ENCODE data around the gene MSI2. TPM values are rescaled to one million over a fixed set of nuclear protein-coding genes. Genes with fewer than 3 reads are reported as not detected.

Gene MSI2
- total and polyA plus RNA-seq, 2 donors (not counting 3 experiments of a cell fraction or from before 2014, with no cell fraction given), result 20.9 to 59.3 TPM

GRCh38 chr17:57240648-57241047 is 15.7 kb upstream of the MSI2 start:
- H3K9ac ChIP-seq (replicated peaks; ENCODE audit: extremely low read depth, insufficient read depth, low read length), result no peak overlapping the region
- no peak overlapping the region for H3K4me3 ChIP-seq (replicated peaks in 1 of 3; ENCODE audit: insufficient read depth in 1 of 3, low read depth in 1 of 3, low read length in 3 of 3)
- intact Hi-C loops (cut with micrococcal nuclease), result loop anchor here (2.0 kb wide), 1 partner anchor 14 kb away; no protein-coding TSS in a partner anchor
- no peak overlapping the region for H2AFZ ChIP-seq (ENCODE audit: low read depth, low read length)
- H3K27ac ChIP-seq (ENCODE audit: insufficient read depth, low read depth, low read length), result no peak overlapping the region
- no peak overlapping the region for H3K4me2 ChIP-seq (ENCODE audit: insufficient read depth, low read length)
- no peaks in the 10 kb centered on the region for H3K36me3 ChIP-seq (ENCODE audit: control insufficient read depth in 2 of 2, extremely low read depth in 1 of 2, insufficient read depth in 2 of 2, low read length in 2 of 2)
- H3K79me2 ChIP-seq (ENCODE audit: control insufficient read depth, insufficient read depth, low read length), result no peaks in the 10 kb centered on the region
- FAIRE-seq (no peak), DNase-seq (ENCODE audit: low read depth, low spot score) (no peak)
- no peak for TF ChIP-seq JUN (IDR thresholded peaks at IDR 0.05; ENCODE audit: borderline replicate concordance, insufficient read depth, insufficient read length, low read depth)
- no peak for TF ChIP-seq CTCF (IDR thresholded peaks at IDR 0.05; ENCODE audit: extremely low read depth in 1 of 2, insufficient read depth in 1 of 2, low read depth in 1 of 2, low read length in 2 of 2)
- no peak for TF ChIP-seq GATA2 (IDR thresholded peaks at IDR 0.05; ENCODE audit: insufficient read depth, insufficient read length, low read depth, low read length)
- no peak for TF ChIP-seq POLR2A (IDR thresholded peaks at IDR 0.05; ENCODE audit: low read depth, low read length)
- TF ChIP-seq MAX (IDR thresholded peaks at IDR 0.05; ENCODE audit: insufficient read depth, insufficient read length), result no peak
- no peak for TF ChIP-seq POLR2AphosphoS5 (IDR thresholded peaks at IDR 0.05; ENCODE audit: insufficient read depth, low read depth, low read length)
- no peak for TF ChIP-seq MYC (IDR thresholded peaks at IDR 0.05; ENCODE audit: low read depth, low read length)
- no peak for TF ChIP-seq FOS (IDR thresholded peaks at IDR 0.05; ENCODE audit: borderline replicate concordance, insufficient read depth, low read length)
- no peak for TF ChIP-seq EZH2 (IDR thresholded peaks at IDR 0.05; ENCODE audit: borderline replicate concordance, low read depth, low read length, severe bottlenecking)
- CTCF ChIA-PET, result interaction anchor here (0.8 to 1.6 kb wide), 3 partner anchors 275 to 543 kb away, joined by 3 to 5 read pairs (median 4); no protein-coding TSS in a partner anchor
- H3K27me3 ChIP-seq (ENCODE audit: control insufficient read depth in 2 of 2, insufficient read depth in 2 of 2, low read length in 2 of 2), result peaks cover 10 to 11% of the 10 kb centered on the region in 2 experiments
- dilution Hi-C loops (cut with MboI; ENCODE audit: extremely low pct_ligation_motif_present, low sequenced_read_pairs), result no loop called here
- H3K9me1 ChIP-seq (replicated peaks; ENCODE audit: control insufficient read depth, extremely low read depth, insufficient read depth, low read length), result no peaks in the 10 kb centered on the region
- no peaks in the 10 kb centered on the region for H4K20me1 ChIP-seq (replicated peaks; ENCODE audit: control insufficient read depth, extremely low read depth, insufficient read depth, low read length)
- no TSS peak for BruUV-seq (replicated peaks)
- POLR2A ChIA-PET, result no interaction called here
- no peaks in the 10 kb centered on the region for H3K4me1 ChIP-seq (ENCODE audit: control insufficient read depth, extremely low read depth, insufficient read depth, low read length)
- H3K9me3 ChIP-seq (replicated peaks; ENCODE audit: control insufficient read depth, insufficient read depth, low read length), result no peaks in the 10 kb centered on the region

All from endothelial cell of umbilical vein (primary cell).